WTC11 (cell line): ENCODE data around the gene SEMA5B. TPM values are rescaled to one million over a fixed set of nuclear protein-coding genes. Genes with fewer than 3 reads are reported as not detected.

Source experiments
- ATAC-seq: fragments of 200-7000 bp; cut with Tn5 transposase; 2 replicates; pipeline ENCODE4 v1.10.0; 2021; ENCODE audit warnings: mild to moderate bottlenecking, moderate library complexity
- CTCF ChIA-PET: fragments of 300-600 bp; sonication (Branson Sonifier 250); formaldehyde crosslinking; loops from one replicate; lab custom pipeline; 2021; ENCODE audit warnings: antibody characterized with exemption; lab: Charles Lee
- POLR2A ChIA-PET: fragments of 350-600 bp; sonication (Branson Sonifier 250); formaldehyde crosslinking; loops from one replicate; lab custom pipeline; 2021; ENCODE audit warnings: antibody characterized with exemption; lab: Charles Lee
- DNase-seq: peaks from one replicate; pipeline ENCODE4 v3.0.0; 2021; ENCODE audit warnings: low spot score
- H3K27ac Mint-ChIP-seq: 2 replicates; pipeline ENCODE4 v1.8.0; 2021; ENCODE audit warnings: mixed read lengths
- H3K27me3 Mint-ChIP-seq: 2 replicates; pipeline ENCODE4 v1.8.0; 2021; ENCODE audit warnings: low read depth, mild to moderate bottlenecking, moderate library complexity, mixed read lengths
- H3K36me3 Mint-ChIP-seq: 2 replicates; pipeline ENCODE4 v1.8.0; 2021; ENCODE audit warnings: mixed read lengths
- H3K4me1 Mint-ChIP-seq: 2 replicates; pipeline ENCODE4 v1.8.0; 2022; ENCODE audit warnings: mixed read lengths
- H3K4me3 Mint-ChIP-seq: 2 replicates; pipeline ENCODE4 v1.8.0; 2021; ENCODE audit warnings: mild to moderate bottlenecking, moderate library complexity, mixed read lengths
- H3K9me3 Mint-ChIP-seq: 2 replicates; pipeline ENCODE4 v1.8.0; 2021; ENCODE audit warnings: mixed read lengths
- ATF1 ChIP-seq: sonication (generic); formaldehyde crosslinking; IDR thresholded peaks from 2 replicates; pipeline ENCODE4 v1.8.1; 2023; ENCODE audit warnings: mild to moderate bottlenecking, moderate library complexity, missing genetic modification reagents
- CREM ChIP-seq: sonication (generic); formaldehyde crosslinking; IDR thresholded peaks from 2 replicates; pipeline ENCODE4 v1.8.1; 2022; ENCODE audit warnings: mild to moderate bottlenecking, missing genetic modification reagents, moderate library complexity
- EMX1 ChIP-seq: fragments of 250-450 bp; sonication (Bioruptor Pico); IDR thresholded peaks from 2 replicates; pipeline ENCODE4 v1.8.0; 2021; ENCODE audit warnings: mild to moderate bottlenecking
- GABPB1 ChIP-seq: sonication (generic); formaldehyde crosslinking; IDR thresholded peaks from 2 replicates; pipeline ENCODE4 v1.8.1; 2023; ENCODE audit warnings: mild to moderate bottlenecking, missing genetic modification reagents
- JAZF1 ChIP-seq: fragments of 250-450 bp; sonication (Bioruptor Pico); IDR thresholded peaks from 2 replicates; pipeline ENCODE4 v1.9.0; 2021; ENCODE audit warnings: moderate library complexity, mild to moderate bottlenecking, inconsistent platforms
- NFE2L1 ChIP-seq: sonication (generic); formaldehyde crosslinking; IDR thresholded peaks from 2 replicates; pipeline ENCODE4 v1.8.1; 2023; ENCODE audit warnings: missing genetic modification reagents
- NFYB ChIP-seq: sonication (generic); formaldehyde crosslinking; conservative IDR thresholded peaks from 2 replicates; pipeline ENCODE4 v1.8.0; 2022; ENCODE audit warnings: low read depth, missing genetic modification reagents
- NR1H2 ChIP-seq: sonication (generic); formaldehyde crosslinking; IDR thresholded peaks from 2 replicates; pipeline ENCODE4 v1.9.0; 2021; ENCODE audit warnings: mild to moderate bottlenecking, moderate library complexity, missing genetic modification reagents
- RELA ChIP-seq: sonication (generic); formaldehyde crosslinking; IDR thresholded peaks from 2 replicates; pipeline ENCODE4 v1.8.1; 2022; ENCODE audit warnings: missing genetic modification reagents, mild to moderate bottlenecking, borderline replicate concordance
- SMAD3 ChIP-seq: sonication (generic); formaldehyde crosslinking; IDR thresholded peaks from 2 replicates; pipeline ENCODE4 v1.8.0; 2022; ENCODE audit warnings: missing genetic modification reagents, mild to moderate bottlenecking, borderline replicate concordance
- ZNF396 ChIP-seq: fragments of 250-450 bp; sonication (Bioruptor Pico); IDR thresholded peaks from 2 replicates; pipeline ENCODE4 v1.8.0; 2021; ENCODE audit warnings: mild to moderate bottlenecking, moderate library complexity, borderline replicate concordance
- ZNF423 ChIP-seq: fragments of 250-450 bp; sonication (Bioruptor Pico); IDR thresholded peaks from 2 replicates; pipeline ENCODE4 v2.1.2; 2022; ENCODE audit warnings: mild to moderate bottlenecking, moderate library complexity
- total RNA-seq: library from RNA; stranded (reverse); gene quantifications from 3 replicates; pipeline ENCODE4 v1.2.3, GENCODE V29; 2021
- TF ChIP-seq, protein P1 (sequence below): fragments of 200-600 bp; IDR thresholded peaks from 2 replicates; pipeline ENCODE4 v1.8.0; 2022; ENCODE audit warnings: antibody characterized with exemption
- TF ChIP-seq, protein P2 (sequence below): sonication (generic); formaldehyde crosslinking; IDR thresholded peaks from 2 replicates; pipeline ENCODE4 v1.8.1; 2022; ENCODE audit warnings: low read depth, missing genetic modification reagents, borderline replicate concordance
- TF ChIP-seq, protein P3 (sequence below): sonication (generic); formaldehyde crosslinking; IDR thresholded peaks from 2 replicates; pipeline ENCODE4 v1.8.1; 2023; ENCODE audit warnings: mild to moderate bottlenecking, moderate library complexity, missing genetic modification reagents
- TF ChIP-seq, protein P4 (sequence below): fragments of 250-450 bp; sonication (Bioruptor Pico); IDR thresholded peaks from 2 replicates; pipeline ENCODE4 v1.9.0; 2021; ENCODE audit warnings: mild to moderate bottlenecking
- TF ChIP-seq, protein P5 (sequence below): fragments of 250-450 bp; sonication (Bioruptor Pico); conservative IDR thresholded peaks from 2 replicates; pipeline ENCODE4 v1.9.0; 2021; ENCODE audit warnings: mild to moderate bottlenecking
- TF ChIP-seq, protein P6 (sequence below): sonication (generic); formaldehyde crosslinking; IDR thresholded peaks from 2 replicates; pipeline ENCODE4 v1.8.1; 2022; ENCODE audit warnings: missing genetic modification reagents, borderline replicate concordance
- TF ChIP-seq, protein P7 (sequence below): sonication (generic); formaldehyde crosslinking; IDR thresholded peaks from 2 replicates; pipeline ENCODE4 v1.8.0; 2022; ENCODE audit warnings: mild to moderate bottlenecking, missing genetic modification reagents
- TF ChIP-seq, protein P8 (sequence below): sonication (generic); formaldehyde crosslinking; IDR thresholded peaks from 2 replicates; pipeline ENCODE4 v1.8.0; 2022; ENCODE audit warnings: mild to moderate bottlenecking, missing genetic modification reagents

The SEMA5B gene
- total RNA-seq, 1 experiment from 2014 or later: 20.7 TPM

DNA sequence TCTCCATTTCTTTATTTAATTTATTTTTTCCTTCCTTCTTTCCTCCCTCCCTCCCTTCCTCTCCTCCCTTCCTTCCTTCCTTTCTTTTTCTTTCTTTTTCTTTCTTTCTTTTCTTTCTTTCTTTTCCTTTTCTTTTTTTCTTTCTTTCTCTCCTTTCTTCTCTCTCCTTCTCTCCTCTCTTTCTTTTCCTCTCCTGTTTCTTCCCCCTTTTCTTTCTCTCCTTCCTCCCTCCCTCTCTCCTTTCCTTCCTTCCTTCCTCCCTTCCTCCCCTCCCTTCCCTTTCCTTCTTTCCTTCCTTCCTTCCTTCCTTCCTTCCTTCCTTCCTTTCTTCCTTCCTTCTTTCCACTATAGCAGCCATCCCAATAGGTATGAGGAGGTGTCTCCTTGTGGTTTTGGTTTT, 32.5 kb upstream of the SEMA5B start (continued):
- TF ChIP-seq CREM (CRISPR knock-in tag): no peak
- TF ChIP-seq ZNF396 (CRISPR knock-in tag): no peak
- no peak for TF ChIP-seq RELA (CRISPR knock-in tag)

DNA sequence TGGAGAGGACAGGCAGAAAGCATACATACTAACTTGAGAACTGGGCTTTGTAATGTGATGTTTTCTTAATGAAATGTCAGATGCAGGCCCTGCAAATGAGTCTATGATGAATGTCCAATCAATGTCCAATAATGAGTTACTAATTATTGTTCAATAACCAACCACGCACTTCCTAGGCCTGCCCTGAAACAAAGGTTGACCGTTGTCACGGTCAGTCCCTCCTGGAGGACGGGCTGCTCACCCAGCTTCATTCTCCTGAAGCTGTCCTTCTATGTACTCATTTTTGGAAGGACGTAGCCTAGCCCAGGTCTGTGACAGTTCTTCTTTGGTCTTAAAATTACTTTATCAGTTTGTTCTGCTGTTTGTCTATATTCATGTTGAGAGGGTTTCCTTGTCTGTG, 30.9 kb upstream of the SEMA5B start:
- DNase-seq: no peak
- Mint-ChIP-seq H3K4me1 (no peaks in the 10 kb centered on the region), H3K27me3 (peaks cover 9% of the 10 kb centered on the region), H3K27ac (no peak overlapping the region), H3K4me3 (no peak overlapping the region), H3K9me3 (no peaks in the 10 kb centered on the region), H3K36me3 (no peaks in the 10 kb centered on the region)
- POLR2A ChIA-PET: no interaction called here
- ATAC-seq: no peak
- TF ChIP-seq, protein P1, sequence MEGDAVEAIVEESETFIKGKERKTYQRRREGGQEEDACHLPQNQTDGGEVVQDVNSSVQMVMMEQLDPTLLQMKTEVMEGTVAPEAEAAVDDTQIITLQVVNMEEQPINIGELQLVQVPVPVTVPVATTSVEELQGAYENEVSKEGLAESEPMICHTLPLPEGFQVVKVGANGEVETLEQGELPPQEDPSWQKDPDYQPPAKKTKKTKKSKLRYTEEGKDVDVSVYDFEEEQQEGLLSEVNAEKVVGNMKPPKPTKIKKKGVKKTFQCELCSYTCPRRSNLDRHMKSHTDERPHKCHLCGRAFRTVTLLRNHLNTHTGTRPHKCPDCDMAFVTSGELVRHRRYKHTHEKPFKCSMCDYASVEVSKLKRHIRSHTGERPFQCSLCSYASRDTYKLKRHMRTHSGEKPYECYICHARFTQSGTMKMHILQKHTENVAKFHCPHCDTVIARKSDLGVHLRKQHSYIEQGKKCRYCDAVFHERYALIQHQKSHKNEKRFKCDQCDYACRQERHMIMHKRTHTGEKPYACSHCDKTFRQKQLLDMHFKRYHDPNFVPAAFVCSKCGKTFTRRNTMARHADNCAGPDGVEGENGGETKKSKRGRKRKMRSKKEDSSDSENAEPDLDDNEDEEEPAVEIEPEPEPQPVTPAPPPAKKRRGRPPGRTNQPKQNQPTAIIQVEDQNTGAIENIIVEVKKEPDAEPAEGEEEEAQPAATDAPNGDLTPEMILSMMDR: no peak
- TF ChIP-seq, protein P2, sequence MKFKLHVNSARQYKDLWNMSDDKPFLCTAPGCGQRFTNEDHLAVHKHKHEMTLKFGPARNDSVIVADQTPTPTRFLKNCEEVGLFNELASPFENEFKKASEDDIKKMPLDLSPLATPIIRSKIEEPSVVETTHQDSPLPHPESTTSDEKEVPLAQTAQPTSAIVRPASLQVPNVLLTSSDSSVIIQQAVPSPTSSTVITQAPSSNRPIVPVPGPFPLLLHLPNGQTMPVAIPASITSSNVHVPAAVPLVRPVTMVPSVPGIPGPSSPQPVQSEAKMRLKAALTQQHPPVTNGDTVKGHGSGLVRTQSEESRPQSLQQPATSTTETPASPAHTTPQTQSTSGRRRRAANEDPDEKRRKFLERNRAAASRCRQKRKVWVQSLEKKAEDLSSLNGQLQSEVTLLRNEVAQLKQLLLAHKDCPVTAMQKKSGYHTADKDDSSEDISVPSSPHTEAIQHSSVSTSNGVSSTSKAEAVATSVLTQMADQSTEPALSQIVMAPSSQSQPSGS (CRISPR knock-in tag): no peak
- TF ChIP-seq EMX1 (CRISPR knock-in tag) (no peak), SMAD3 (CRISPR knock-in tag) (no peak), JAZF1 (CRISPR knock-in tag) (no peak), ZNF423 (CRISPR knock-in tag) (no peak), GABPB1 (CRISPR knock-in tag) (no peak), ATF1 (no peak), NFE2L1 (CRISPR knock-in tag) (no peak), NR1H2 (CRISPR knock-in tag) (no peak), NFYB (CRISPR knock-in tag) (no peak)
- TF ChIP-seq, protein P3, sequence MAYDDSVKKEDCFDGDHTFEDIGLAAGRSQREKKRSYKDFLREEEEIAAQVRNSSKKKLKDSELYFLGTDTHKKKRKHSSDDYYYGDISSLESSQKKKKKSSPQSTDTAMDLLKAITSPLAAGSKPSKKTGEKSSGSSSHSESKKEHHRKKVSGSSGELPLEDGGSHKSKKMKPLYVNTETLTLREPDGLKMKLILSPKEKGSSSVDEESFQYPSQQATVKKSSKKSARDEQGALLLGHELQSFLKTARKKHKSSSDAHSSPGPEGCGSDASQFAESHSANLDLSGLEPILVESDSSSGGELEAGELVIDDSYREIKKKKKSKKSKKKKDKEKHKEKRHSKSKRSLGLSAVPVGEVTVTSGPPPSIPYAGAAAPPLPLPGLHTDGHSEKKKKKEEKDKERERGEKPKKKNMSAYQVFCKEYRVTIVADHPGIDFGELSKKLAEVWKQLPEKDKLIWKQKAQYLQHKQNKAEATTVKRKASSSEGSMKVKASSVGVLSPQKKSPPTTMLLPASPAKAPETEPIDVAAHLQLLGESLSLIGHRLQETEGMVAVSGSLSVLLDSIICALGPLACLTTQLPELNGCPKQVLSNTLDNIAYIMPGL: no peak
- TF ChIP-seq, protein P4, sequence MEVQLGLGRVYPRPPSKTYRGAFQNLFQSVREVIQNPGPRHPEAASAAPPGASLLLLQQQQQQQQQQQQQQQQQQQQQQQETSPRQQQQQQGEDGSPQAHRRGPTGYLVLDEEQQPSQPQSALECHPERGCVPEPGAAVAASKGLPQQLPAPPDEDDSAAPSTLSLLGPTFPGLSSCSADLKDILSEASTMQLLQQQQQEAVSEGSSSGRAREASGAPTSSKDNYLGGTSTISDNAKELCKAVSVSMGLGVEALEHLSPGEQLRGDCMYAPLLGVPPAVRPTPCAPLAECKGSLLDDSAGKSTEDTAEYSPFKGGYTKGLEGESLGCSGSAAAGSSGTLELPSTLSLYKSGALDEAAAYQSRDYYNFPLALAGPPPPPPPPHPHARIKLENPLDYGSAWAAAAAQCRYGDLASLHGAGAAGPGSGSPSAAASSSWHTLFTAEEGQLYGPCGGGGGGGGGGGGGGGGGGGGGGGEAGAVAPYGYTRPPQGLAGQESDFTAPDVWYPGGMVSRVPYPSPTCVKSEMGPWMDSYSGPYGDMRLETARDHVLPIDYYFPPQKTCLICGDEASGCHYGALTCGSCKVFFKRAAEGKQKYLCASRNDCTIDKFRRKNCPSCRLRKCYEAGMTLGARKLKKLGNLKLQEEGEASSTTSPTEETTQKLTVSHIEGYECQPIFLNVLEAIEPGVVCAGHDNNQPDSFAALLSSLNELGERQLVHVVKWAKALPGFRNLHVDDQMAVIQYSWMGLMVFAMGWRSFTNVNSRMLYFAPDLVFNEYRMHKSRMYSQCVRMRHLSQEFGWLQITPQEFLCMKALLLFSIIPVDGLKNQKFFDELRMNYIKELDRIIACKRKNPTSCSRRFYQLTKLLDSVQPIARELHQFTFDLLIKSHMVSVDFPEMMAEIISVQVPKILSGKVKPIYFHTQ (CRISPR knock-in tag): no peak
- TF ChIP-seq, protein P5, sequence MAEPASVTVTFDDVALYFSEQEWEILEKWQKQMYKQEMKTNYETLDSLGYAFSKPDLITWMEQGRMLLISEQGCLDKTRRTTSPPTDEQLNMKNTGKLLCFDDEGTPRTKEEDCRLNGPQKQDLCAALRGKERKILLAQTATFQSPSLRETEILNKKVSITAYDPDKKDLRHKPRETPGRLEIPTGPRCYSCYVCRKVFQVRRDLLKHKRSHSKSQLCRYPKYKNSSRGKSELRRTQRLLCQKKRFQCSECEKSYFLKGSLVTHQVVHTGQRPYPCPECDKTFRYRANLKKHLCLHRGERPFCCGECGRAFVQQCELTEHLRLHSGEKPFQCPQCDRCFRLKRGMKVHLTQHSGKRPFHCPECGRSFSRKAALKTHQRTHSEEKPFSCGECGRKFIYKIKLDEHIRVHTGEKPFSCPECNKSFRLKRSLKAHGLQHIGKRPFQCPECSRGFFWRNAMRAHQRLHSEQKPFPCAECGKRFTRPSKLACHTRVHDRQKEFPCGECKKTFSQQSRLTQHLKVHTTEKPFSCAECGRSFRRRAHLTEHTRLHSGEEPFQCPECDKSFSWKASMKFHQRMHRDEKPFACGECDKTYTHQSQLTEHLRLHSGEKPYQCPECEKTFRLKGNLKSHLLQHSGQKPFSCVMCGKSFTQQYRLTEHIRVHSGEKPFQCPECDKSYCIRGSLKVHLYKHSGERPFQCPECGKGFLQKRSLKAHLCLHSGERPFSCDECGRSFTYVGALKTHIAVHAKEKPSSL (CRISPR knock-in tag): no peak
- TF ChIP-seq, protein P6, sequence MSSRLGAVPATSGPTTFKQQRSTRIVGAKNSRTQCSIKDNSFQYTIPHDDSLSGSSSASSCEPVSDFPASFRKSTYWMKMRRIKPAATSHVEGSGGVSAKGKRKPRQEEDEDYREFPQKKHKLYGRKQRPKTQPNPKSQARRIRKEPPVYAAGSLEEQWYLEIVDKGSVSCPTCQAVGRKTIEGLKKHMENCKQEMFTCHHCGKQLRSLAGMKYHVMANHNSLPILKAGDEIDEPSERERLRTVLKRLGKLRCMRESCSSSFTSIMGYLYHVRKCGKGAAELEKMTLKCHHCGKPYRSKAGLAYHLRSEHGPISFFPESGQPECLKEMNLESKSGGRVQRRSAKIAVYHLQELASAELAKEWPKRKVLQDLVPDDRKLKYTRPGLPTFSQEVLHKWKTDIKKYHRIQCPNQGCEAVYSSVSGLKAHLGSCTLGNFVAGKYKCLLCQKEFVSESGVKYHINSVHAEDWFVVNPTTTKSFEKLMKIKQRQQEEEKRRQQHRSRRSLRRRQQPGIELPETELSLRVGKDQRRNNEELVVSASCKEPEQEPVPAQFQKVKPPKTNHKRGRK: no peak
- TF ChIP-seq, protein P7, sequence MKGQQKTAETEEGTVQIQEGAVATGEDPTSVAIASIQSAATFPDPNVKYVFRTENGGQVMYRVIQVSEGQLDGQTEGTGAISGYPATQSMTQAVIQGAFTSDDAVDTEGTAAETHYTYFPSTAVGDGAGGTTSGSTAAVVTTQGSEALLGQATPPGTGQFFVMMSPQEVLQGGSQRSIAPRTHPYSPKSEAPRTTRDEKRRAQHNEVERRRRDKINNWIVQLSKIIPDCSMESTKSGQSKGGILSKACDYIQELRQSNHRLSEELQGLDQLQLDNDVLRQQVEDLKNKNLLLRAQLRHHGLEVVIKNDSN (CRISPR knock-in tag): no peak
- TF ChIP-seq, protein P8, sequence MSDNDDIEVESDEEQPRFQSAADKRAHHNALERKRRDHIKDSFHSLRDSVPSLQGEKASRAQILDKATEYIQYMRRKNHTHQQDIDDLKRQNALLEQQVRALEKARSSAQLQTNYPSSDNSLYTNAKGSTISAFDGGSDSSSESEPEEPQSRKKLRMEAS (CRISPR knock-in tag): no peak
- CTCF ChIA-PET: no interaction called here
